DMS114 treated with DMSO at 0.1 percent for 48 hours (cell line): ENCODE measurements around the gene EVC2.

ENCODE experiments used
- DNase-seq: peaks from one replicate; lab custom pipeline; 2025; ENCODE audit not compliant: unreplicated experiment; lab: John Stamatoyannopoulos, UW

EVC2 gene

DNA sequence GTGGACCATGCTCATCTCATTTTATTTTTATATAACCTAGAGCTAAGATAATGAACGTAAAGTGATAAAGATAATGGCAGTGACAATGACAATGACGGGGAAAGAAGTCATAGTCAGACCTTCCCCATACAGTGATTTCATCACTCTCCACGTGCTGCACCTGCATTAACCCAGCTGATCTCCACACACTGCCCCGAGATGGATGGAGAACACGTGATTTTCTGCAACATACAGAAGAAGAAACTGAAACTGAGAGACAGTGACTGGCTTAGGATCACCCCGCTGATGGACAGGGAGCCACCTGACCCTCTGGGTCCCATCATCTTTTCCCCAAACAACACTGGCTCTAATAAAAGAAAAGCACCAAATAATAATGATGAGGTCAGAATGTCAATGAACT is 22.0 kb downstream of the EVC2 start:
- no peak for DNase-seq

DNA sequence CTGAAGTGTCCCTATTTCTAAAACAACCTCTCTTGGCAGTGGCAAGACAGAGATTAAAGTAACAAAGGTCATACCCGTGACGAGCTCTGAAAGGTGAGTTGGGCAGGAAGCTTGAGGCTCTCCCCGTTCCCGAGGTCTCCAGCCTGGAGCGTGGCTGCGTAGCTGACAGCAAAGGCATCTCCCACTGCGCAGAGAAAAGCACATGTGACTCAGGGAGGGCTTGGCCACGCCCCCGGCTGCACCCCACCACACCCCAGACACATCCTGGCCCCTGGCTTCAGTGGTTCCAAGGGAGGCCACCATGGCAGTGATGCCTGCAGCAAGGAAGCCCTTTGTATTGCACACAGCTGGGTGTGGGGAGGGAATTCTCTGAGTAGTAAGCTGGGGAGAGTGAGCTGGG is 23.1 kb downstream of the EVC2 start:
- no peak for DNase-seq

- no peak for DNase-seq
Measured at GRCh38 chr4:5683566-5683965, 24.8 kb downstream of the EVC2 start.

DNA sequence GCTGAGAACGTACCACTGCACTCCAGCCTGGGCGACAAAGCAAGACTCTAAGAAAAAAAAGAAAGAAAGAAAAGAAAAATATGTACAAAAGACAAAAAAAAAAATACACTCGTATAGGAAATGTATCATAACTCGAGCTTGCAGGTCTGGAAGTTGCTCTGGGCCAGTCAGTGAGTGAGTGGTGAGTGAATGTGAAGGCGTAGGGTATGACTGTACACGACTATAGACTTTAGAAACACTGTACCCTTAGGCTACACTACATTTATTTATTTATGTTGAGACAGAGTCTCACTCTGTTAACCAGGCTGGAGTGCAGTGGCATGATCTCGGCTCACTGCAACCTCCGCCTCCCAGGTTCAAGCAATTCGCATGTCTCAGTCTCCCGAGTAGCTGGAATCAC is 29.4 kb downstream of the EVC2 start:
- no peak for DNase-seq

DNA sequence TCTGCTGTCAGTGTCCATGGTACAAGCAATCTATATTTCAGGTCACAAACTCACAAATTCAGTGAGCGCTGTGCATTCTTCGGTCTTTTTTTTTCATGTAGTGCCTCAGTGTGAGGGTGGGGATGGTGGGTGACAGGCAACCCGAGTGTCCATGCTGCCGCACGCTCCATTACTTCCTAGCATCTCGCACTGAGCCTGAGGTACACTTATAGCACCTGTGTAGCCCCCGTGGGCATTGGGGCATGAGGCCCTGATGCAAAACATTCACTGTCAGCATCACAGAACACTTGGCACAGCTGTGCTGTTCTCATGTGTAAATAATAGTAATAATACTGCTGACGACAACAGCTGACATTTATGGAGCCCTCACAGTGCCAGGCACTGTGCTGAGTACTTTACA is 31.6 kb downstream of the EVC2 start:
- no peak for DNase-seq

DNA sequence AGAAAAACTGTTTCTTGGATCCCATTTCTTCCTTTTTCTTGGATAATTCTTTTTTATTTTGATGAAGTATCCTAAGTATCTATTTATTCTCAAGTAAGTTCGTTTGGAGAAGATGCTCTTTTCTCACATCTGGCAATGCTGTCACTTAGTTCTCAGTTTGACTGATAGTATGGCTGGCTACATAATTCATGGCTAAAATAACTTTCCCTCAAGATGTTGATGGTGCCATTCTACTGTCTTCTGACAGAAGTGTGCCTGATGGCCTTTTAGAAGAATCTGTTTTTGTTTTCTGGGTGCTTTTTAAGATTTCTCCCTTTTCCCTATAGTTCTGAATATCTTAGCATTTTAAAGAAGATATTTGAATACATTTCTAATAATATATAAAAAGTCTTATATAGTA is 41.6 kb downstream of the EVC2 start:
- DNase-seq, result no peak

DNA sequence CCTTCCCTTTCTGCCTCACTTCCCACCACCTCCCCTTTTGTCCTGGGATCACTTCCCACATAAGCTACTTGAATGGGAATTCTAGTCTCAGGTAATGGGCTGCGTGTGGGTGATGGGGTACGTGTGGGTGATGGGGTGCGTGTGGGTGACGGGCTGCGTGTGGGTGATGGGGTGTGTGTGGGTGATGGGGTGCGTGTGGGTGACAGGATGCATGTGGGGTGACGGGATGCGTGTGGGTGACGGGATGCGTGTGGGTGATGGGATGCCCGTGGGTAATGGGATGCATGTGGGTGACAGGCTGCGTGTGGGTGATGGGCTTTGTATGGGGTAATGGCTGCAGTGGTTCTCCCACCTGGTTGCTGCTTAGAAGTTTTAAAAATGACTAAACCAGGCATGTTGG is 43.6 kb downstream of the EVC2 start:
- no peak for DNase-seq

GRCh38 chr4:5662555-5662954 is 45.8 kb downstream of the EVC2 start:
- DNase-seq, result no peak

GRCh38 chr4:5661237-5661636 is 47.1 kb downstream of the EVC2 start:
- DNase-seq, result no peak

GRCh38 chr4:5660185-5660584 is 48.2 kb downstream of the EVC2 start:
- DNase-seq, result no peak

DNA sequence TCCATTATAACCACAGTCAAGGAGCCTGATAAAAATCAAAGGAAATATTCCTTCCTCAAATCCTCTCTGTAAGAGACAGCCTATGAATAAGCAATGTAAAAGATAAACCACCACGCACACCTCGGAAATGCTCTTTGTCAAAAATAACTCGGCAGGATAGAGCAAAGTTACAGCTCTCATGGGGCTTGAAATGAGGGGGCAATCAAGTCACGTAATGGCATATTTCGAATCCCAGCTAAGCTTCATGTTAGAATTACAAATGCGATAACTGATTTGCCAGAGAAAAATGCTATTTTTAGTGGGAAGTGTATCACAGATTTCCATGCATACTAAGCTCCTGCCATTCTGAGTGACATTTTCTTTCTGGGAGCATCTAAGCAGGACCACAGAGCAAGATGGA is 49.4 kb downstream of the EVC2 start:
- DNase-seq, result no peak

GRCh38 chr4:5656415-5656814 is 51.9 kb downstream of the EVC2 start:
- no peak for DNase-seq

- DNase-seq, result no peak
Measured at GRCh38 chr4:5654791-5655190, 53.6 kb downstream of the EVC2 start.

DNA sequence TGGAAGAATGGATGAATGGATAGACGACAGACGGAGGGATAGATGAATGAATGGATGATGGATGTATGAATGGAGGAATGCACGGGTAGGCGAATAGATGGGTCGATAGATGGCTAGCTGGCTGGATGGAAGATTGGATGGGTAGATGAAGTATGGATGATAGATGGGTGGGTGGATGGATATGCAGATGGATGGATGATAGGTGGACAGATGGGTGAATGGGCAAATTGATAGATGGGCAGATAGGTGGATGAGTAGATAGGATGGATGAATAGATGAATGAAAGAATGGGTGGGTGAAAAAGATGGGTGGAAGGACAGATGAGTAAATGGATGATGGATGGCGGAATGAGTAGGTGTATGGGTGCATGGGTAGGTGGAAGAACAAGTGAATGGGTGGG is 57.3 kb downstream of the EVC2 start:
- DNase-seq, result no peak

- DNase-seq, result no peak
Measured at GRCh38 chr4:5650040-5650439, 58.3 kb downstream of the EVC2 start.

DNA sequence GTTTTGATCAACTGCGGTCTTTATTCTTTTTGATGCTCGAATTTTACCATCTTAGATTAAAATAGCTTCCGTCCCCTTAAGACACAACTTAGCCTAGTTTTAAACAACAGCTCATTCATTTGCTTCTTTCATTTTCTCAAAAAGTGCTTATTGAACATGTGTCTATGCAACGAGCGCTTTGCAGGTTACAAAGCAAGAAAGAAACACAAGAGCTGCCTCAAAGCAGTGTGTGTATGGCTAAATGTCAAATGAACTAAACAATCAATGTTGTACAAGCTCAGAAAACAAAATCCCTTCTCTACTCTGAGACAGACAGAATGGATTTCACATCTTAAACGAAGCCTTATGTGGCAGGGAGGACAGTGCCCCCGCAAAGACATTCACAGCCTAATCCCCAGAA is 61.0 kb downstream of the EVC2 start:
- DNase-seq, result no peak

GRCh38 chr4:5640096-5640495 is 68.3 kb downstream of the EVC2 start:
- DNase-seq, result no peak

DNA sequence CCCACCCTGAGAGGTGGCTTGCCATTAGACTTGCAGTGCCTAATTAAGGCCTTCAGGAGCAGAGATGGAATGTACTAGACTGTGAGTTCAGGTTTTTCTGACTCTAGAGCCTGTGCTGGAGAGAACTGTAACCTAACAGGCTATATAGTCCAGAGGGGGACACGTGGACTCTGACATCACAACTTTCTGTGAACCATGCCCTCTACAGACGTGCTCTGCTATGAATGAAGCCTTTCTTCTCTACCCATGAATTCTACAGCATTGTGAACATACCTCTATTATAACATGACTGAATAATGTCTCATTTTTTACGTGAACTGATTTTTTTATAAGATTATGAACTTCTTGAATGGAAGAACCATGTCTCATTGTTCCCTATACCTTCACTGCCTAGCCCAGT is 68.8 kb downstream of the EVC2 start:
- no peak for DNase-seq

GRCh38 chr4:5638976-5639375 is 69.4 kb downstream of the EVC2 start:
- no peak for DNase-seq

DNA sequence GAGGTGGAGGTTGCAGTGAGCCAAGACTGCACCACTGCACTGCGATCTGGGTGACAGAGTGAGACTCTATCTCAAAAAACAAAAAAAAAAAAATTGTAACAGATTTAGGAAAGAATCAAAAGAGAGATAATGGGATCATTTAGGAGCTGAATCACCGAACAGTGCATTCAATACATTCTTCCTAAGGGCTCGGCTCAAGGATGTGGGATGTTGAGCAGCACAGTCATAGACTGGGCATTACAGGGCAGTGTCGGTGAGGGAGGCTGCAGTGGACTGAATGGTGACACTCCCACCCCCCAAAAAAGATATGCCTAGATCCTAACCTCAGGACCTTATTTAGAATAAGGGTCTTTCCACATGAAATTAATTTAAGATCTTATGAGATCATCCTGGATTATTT is 70.0 kb downstream of the EVC2 start:
- no peak for DNase-seq

GRCh38 chr4:5636766-5637670 is 71.3 kb downstream of the EVC2 start:
- no peak for DNase-seq

GRCh38 chr4:5635826-5636195 is 72.5 kb downstream of the EVC2 start:
- DNase-seq, result no peak

DNA sequence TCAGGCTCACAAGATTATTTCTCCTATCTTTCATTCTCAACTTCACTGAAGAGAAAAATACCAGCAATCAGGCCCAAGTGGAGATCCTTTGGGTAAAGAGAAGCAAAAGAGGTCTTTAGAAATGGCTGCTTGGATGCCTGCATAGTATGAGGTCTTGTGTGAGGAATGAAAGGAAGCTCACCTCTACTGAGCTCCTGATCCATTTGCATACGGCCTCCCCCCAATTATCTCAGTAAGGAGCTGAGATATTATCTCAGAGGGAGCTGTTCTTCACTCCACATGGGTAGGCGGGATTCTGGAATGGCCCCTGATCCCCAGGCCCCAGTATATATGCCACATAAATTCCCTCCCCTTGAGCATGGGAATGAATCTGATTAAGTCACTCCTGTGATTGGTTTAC is 75.8 kb downstream of the EVC2 start:
- DNase-seq, result no peak
